ENCODE data around the gene IRAK1. TPM values are rescaled to one million over a fixed set of nuclear protein-coding genes. Genes with fewer than 3 reads are reported as not detected.

Gene IRAK1
- total and polyA plus RNA-seq, 2 of the 13 experiments (the other 11 are each of a cell fraction or from before 2014, with no cell fraction given) = 57.7 to 77.3 TPM

DNA sequence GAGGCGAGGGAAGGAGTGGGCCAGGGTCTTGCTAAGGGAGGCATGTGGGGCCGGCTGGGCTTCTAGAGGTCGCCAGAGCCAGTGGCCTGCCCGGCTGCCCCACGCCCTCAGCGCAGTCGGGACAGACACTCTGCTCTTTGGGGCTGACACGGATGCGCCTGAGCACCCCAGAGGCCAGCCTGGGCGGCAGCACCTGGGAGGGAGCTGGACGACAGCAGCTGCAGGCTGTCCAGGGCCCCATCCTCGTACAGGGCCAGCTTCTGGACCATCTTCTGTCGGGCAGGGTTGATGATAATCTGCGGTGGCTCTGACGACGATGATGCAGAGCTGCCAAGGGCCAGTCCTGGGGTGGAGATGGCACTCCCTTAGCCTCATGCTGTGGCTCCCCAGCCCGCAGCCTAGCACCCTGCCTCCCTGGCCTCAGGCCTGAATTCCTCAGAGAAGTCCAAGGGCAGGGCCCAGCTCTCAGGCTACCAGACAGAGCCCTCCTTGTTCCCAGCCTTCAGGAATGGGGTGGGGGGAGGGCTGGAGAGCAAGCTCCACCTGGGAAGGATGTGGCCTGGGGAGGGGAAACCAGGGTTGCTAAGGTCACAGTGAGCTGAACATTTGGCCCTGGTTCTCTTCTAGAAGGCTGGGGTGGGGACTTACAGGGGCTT, 7.2 kb downstream of the IRAK1 start (continued):
- TF ChIP-seq SRSF9 (IDR thresholded peaks at IDR 0.05; ENCODE audit: borderline replicate concordance, insufficient read depth, low read depth, low read length, poor library complexity, severe bottlenecking) (no peak), RFX3 (CRISPR knock-in tag; IDR thresholded peaks at IDR 0.05) (no peak), ZNF567 (CRISPR knock-in tag; IDR thresholded peaks at IDR 0.05; ENCODE audit: borderline replicate concordance) (no peak), ZSCAN25 (CRISPR knock-in tag; IDR thresholded peaks at IDR 0.05) (no peak), GATAD2A (CRISPR knock-in tag; IDR thresholded peaks at IDR 0.05) (no peak), ZNF746 (CRISPR knock-in tag; IDR thresholded peaks at IDR 0.05) (no peak)
- TF ChIP-seq, protein P1, sequence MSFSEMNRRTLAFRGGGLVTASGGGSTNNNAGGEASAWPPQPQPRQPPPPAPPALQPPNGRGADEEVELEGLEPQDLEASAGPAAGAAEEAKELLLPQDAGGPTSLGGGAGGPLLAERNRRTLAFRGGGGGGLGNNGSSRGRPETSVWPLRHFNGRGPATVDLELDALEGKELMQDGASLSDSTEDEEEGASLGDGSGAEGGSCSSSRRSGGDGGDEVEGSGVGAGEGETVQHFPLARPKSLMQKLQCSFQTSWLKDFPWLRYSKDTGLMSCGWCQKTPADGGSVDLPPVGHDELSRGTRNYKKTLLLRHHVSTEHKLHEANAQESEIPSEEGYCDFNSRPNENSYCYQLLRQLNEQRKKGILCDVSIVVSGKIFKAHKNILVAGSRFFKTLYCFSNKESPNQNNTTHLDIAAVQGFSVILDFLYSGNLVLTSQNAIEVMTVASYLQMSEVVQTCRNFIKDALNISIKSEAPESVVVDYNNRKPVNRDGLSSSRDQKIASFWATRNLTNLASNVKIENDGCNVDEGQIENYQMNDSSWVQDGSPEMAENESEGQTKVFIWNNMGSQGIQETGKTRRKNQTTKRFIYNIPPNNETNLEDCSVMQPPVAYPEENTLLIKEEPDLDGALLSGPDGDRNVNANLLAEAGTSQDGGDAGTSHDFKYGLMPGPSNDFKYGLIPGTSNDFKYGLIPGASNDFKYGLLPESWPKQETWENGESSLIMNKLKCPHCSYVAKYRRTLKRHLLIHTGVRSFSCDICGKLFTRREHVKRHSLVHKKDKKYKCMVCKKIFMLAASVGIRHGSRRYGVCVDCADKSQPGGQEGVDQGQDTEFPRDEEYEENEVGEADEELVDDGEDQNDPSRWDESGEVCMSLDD (CRISPR knock-in tag; IDR thresholded peaks at IDR 0.05; ENCODE audit: borderline replicate concordance) = no peak
- TF ChIP-seq, protein P2, sequence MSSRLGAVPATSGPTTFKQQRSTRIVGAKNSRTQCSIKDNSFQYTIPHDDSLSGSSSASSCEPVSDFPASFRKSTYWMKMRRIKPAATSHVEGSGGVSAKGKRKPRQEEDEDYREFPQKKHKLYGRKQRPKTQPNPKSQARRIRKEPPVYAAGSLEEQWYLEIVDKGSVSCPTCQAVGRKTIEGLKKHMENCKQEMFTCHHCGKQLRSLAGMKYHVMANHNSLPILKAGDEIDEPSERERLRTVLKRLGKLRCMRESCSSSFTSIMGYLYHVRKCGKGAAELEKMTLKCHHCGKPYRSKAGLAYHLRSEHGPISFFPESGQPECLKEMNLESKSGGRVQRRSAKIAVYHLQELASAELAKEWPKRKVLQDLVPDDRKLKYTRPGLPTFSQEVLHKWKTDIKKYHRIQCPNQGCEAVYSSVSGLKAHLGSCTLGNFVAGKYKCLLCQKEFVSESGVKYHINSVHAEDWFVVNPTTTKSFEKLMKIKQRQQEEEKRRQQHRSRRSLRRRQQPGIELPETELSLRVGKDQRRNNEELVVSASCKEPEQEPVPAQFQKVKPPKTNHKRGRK (CRISPR knock-in tag; IDR thresholded peaks at IDR 0.05) = no peak
- TF ChIP-seq, protein P3, sequence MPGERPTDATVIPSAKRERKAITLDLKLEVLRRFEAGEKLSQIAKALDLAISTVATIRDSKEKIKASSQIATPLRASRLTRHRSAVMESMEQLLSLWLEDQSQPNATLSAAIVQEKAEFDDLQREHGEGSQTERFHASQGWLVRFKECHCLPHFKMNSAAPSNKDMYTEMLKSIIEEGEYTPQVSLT (CRISPR knock-in tag; IDR thresholded peaks at IDR 0.05; ENCODE audit: borderline replicate concordance, low read depth) = no peak
- TF ChIP-seq, protein P4, sequence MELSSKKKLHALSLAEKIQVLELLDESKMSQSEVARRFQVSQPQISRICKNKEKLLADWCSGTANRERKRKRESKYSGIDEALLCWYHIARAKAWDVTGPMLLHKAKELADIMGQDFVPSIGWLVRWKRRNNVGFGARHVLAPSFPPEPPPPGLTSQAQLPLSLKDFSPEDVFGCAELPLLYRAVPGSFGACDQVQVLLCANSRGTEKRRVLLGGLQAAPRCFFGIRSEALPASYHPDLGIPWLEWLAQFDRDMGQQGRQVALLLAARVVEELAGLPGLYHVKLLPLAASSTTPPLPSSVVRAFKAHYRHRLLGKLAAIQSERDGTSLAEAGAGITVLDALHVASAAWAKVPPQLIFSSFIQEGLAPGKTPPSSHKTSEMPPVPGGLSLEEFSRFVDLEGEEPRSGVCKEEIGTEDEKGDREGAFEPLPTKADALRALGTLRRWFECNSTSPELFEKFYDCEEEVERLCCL (CRISPR knock-in tag; IDR thresholded peaks at IDR 0.05; ENCODE audit: borderline replicate concordance) = no peak
- TF ChIP-seq, protein P5, sequence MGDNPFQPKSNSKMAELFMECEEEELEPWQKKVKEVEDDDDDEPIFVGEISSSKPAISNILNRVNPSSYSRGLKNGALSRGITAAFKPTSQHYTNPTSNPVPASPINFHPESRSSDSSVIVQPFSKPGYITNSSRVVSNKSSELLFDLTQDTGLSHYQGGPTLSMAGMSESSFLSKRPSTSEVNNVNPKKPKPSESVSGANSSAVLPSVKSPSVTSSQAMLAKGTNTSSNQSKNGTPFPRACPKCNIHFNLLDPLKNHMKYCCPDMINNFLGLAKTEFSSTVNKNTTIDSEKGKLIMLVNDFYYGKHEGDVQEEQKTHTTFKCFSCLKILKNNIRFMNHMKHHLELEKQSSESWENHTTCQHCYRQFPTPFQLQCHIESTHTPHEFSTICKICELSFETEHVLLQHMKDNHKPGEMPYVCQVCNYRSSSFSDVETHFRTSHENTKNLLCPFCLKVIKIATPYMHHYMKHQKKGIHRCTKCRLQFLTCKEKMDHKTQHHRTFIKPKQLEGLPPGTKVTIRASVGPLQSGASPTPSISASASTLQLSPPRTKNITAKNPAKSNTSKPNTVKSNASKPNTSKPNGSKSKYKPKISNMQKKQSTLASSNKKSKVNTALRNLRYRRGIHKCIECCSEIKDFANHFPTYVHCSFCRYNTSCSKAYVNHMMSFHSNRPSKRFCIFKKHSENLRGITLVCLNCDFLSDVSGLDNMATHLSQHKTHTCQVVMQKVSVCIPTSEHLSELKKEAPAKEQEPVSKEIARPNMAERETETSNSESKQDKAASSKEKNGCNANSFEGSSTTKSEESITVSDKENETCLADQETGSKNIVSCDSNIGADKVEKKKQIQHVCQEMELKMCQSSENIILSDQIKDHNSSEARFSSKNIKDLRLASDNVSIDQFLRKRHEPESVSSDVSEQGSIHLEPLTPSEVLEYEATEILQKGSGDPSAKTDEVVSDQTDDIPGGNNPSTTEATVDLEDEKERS (CRISPR knock-in tag; IDR thresholded peaks at IDR 0.05) = no peak
- TF ChIP-seq, protein P6, sequence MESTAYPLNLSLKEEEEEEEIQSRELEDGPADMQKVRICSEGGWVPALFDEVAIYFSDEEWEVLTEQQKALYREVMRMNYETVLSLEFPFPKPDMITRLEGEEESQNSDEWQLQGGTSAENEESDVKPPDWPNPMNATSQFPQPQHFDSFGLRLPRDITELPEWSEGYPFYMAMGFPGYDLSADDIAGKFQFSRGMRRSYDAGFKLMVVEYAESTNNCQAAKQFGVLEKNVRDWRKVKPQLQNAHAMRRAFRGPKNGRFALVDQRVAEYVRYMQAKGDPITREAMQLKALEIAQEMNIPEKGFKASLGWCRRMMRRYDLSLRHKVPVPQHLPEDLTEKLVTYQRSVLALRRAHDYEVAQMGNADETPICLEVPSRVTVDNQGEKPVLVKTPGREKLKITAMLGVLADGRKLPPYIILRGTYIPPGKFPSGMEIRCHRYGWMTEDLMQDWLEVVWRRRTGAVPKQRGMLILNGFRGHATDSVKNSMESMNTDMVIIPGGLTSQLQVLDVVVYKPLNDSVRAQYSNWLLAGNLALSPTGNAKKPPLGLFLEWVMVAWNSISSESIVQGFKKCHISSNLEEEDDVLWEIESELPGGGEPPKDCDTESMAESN (CRISPR knock-in tag; conservative IDR thresholded peaks at IDR 0.05) = no peak
- TF ChIP-seq, protein P7, sequence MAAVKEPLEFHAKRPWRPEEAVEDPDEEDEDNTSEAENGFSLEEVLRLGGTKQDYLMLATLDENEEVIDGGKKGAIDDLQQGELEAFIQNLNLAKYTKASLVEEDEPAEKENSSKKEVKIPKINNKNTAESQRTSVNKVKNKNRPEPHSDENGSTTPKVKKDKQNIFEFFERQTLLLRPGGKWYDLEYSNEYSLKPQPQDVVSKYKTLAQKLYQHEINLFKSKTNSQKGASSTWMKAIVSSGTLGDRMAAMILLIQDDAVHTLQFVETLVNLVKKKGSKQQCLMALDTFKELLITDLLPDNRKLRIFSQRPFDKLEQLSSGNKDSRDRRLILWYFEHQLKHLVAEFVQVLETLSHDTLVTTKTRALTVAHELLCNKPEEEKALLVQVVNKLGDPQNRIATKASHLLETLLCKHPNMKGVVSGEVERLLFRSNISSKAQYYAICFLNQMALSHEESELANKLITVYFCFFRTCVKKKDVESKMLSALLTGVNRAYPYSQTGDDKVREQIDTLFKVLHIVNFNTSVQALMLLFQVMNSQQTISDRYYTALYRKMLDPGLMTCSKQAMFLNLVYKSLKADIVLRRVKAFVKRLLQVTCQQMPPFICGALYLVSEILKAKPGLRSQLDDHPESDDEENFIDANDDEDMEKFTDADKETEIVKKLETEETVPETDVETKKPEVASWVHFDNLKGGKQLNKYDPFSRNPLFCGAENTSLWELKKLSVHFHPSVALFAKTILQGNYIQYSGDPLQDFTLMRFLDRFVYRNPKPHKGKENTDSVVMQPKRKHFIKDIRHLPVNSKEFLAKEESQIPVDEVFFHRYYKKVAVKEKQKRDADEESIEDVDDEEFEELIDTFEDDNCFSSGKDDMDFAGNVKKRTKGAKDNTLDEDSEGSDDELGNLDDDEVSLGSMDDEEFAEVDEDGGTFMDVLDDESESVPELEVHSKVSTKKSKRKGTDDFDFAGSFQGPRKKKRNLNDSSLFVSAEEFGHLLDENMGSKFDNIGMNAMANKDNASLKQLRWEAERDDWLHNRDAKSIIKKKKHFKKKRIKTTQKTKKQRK (IDR thresholded peaks at IDR 0.05; ENCODE audit: low read length) = no peak

All from HepG2 (cell line).